IMR-90 (cell line): ENCODE results near the gene ARHGAP10. TPM values are rescaled to one million over a fixed set of nuclear protein-coding genes. Genes with fewer than 3 reads are reported as not detected.

Source experiments
- ATAC-seq: fragments of 200-7000 bp; cut with Tn5 transposase; 2 replicates; pipeline ENCODE4 v1.9.1; 2020; ENCODE audit warnings: low read depth, mild to moderate bottlenecking, moderate library complexity
- BruUV-seq: library from RNA; stranded (reverse); fragments of 400-500 nt; replicated peaks from 2 replicates; lab custom pipeline; 2021; lab: Mats Ljungman, UMichigan
- CTCF ChIA-PET: fragments of 300-600 bp; formaldehyde crosslinking; extraction: SDS; loops from one replicate; lab custom pipeline; 2021; ENCODE audit warnings: antibody characterized with exemption; lab: Yijun Ruan, JAX
- POLR2A ChIA-PET: fragments of 300-600 bp; sonication (Branson Sonifier 250); formaldehyde crosslinking; loops from one replicate; lab custom pipeline; 2022; ENCODE audit warnings: antibody characterized with exemption; ENCODE audit not compliant: unreplicated experiment; lab: Charles Lee
- DNase-seq: peaks from one replicate; pipeline ENCODE4 v3.0.0; 2013
- H2AFZ ChIP-seq: replicated peaks from 2 replicates; pipeline ENCODE3; 2013; ENCODE audit warnings: low read length, mild to moderate bottlenecking; ENCODE audit not compliant: poor library complexity
- H2AK5ac ChIP-seq: 2 replicates; pipeline ENCODE4 v1.6.1; 2013; ENCODE audit warnings: low read depth, low read length, inconsistent platforms
- H2AK9ac ChIP-seq: replicated peaks from 2 replicates; pipeline ENCODE3; 2013; ENCODE audit warnings: mild to moderate bottlenecking, low read depth, low read length, moderate library complexity; ENCODE audit not compliant: poor library complexity
- H2BK120ac ChIP-seq: 2 replicates; pipeline ENCODE4 v1.6.1; 2013; ENCODE audit warnings: low read depth, low read length, inconsistent platforms
- H2BK15ac ChIP-seq: 3 replicates; pipeline ENCODE4 v1.6.1; 2013; ENCODE audit warnings: low read depth, low read length, inconsistent platforms
- H2BK20ac ChIP-seq: 2 replicates; pipeline ENCODE4 v1.6.1; 2013; ENCODE audit warnings: low read depth, mild to moderate bottlenecking, inconsistent platforms, low read length, moderate library complexity
- H2BK5ac ChIP-seq: 2 replicates; pipeline ENCODE4 v1.6.1; 2013; ENCODE audit warnings: mild to moderate bottlenecking, low read depth, low read length, inconsistent platforms; ENCODE audit not compliant: poor library complexity, severe bottlenecking
- H3K14ac ChIP-seq: replicated peaks from 2 replicates; pipeline ENCODE4 v1.6.1; 2013; ENCODE audit warnings: low read depth, low read length, inconsistent platforms
- H3K18ac ChIP-seq: 2 replicates; pipeline ENCODE4 v1.6.1; 2013; ENCODE audit warnings: low read depth, low read length, control low read depth
- H3K23ac ChIP-seq: 2 replicates; pipeline ENCODE4 v1.6.1; 2013; ENCODE audit warnings: low read depth, low read length, inconsistent platforms
- H3K27ac ChIP-seq: 2 replicates; pipeline ENCODE4 v1.5.1; 2013; ENCODE audit warnings: mild to moderate bottlenecking, control low read depth, low read length; ENCODE audit not compliant: insufficient read depth
- H3K27me3 ChIP-seq: 2 replicates; pipeline ENCODE4 v1.6.1; 2013; ENCODE audit warnings: low read length; ENCODE audit not compliant: control insufficient read depth, insufficient read depth
- H3K36me3 ChIP-seq: 2 replicates; pipeline ENCODE4 v1.6.1; 2013; ENCODE audit warnings: low read length, mixed read lengths; ENCODE audit not compliant: control insufficient read depth, insufficient read depth
- H3K4ac ChIP-seq: 2 replicates; pipeline ENCODE4 v1.6.1; 2013; ENCODE audit warnings: low read depth, low read length, inconsistent platforms
- H3K4me1 ChIP-seq: 2 replicates; pipeline ENCODE4 v1.6.1; 2013; ENCODE audit warnings: low read length, mixed read lengths; ENCODE audit not compliant: control insufficient read depth, insufficient read depth
- H3K4me2 ChIP-seq: 2 replicates; pipeline ENCODE4 v1.6.1; 2013; ENCODE audit warnings: low read depth, mild to moderate bottlenecking, control low read depth, low read length, moderate library complexity
- H3K4me3 ChIP-seq: 2 replicates; pipeline ENCODE4 v1.5.1; 2013; ENCODE audit warnings: low read depth, mild to moderate bottlenecking, control low read depth, low read length, moderate library complexity; ENCODE audit not compliant: insufficient read depth
- H3K56ac ChIP-seq: 2 replicates; pipeline ENCODE4 v1.6.1; 2013; ENCODE audit warnings: low read length, inconsistent platforms; ENCODE audit not compliant: insufficient read depth; ENCODE audit errors: extremely low read depth
- H3K79me1 ChIP-seq, 2 experiments: 2 replicates each; pipeline ENCODE4 v1.6.1; 2013; ENCODE audit warnings: low read length in 2 of 2, inconsistent platforms in 1 of 2, low read depth in 1 of 2
- H3K9ac ChIP-seq: 2 replicates; pipeline ENCODE4 v1.6.1; 2013; ENCODE audit warnings: low read depth, low read length, control low read depth
- H3K9me1 ChIP-seq: 2 replicates; pipeline ENCODE4 v1.6.1; 2013; ENCODE audit warnings: low read length, inconsistent platforms; ENCODE audit not compliant: insufficient read depth
- H3K9me3 ChIP-seq: 2 replicates; pipeline ENCODE4 v1.6.1; 2013; ENCODE audit warnings: low read length; ENCODE audit not compliant: control insufficient read depth, insufficient read depth
- H4K20me1 ChIP-seq: 2 replicates; pipeline ENCODE4 v1.6.1; 2013; ENCODE audit warnings: low read length, inconsistent platforms; ENCODE audit not compliant: insufficient read depth
- H4K5ac ChIP-seq: 2 replicates; pipeline ENCODE4 v1.6.1; 2013; ENCODE audit warnings: mild to moderate bottlenecking, low read depth, low read length, control low read depth
- H4K8ac ChIP-seq, 2 experiments: 2 replicates each; pipeline ENCODE4 v1.6.1; 2013; ENCODE audit warnings: low read depth in 2 of 2, low read length in 2 of 2, control low read depth in 1 of 2, inconsistent platforms in 1 of 2
- H4K91ac ChIP-seq: 2 replicates; pipeline ENCODE4 v1.6.1; 2013; ENCODE audit warnings: low read depth, low read length, inconsistent platforms; ENCODE audit not compliant: insufficient read depth
- BHLHE40 ChIP-seq: fragments of 150-350 bp; IDR thresholded peaks from 2 replicates; pipeline ENCODE4 v1.6.1; 2016; ENCODE audit warnings: mild to moderate bottlenecking, low read depth, low read length
- CEBPB ChIP-seq: IDR thresholded peaks from 2 replicates; pipeline ENCODE4 v1.6.1; 2012; ENCODE audit warnings: low read depth, low read length, improper control_type of control experiment
- CHD1 ChIP-seq: IDR thresholded peaks from 2 replicates; pipeline ENCODE4 v1.6.1; 2012; ENCODE audit warnings: low read depth, low read length, improper control_type of control experiment
- CTCF ChIP-seq: conservative IDR thresholded peaks from 2 replicates; pipeline ENCODE4 v1.5.1; 2012; ENCODE audit warnings: mild to moderate bottlenecking, low read depth, low read length, improper control_type of control experiment
- ELK1 ChIP-seq: fragments of 150-350 bp; IDR thresholded peaks from 2 replicates; pipeline ENCODE4 v1.6.1; 2016; ENCODE audit warnings: low read depth, mild to moderate bottlenecking, low read length, moderate library complexity, borderline replicate concordance
- FOS ChIP-seq: fragments of 150-350 bp; IDR thresholded peaks from 2 replicates; pipeline ENCODE4 v1.6.1; 2016; ENCODE audit warnings: low read depth, low read length
- MAFK ChIP-seq: IDR thresholded peaks from 2 replicates; pipeline ENCODE4 v1.6.1; 2012; ENCODE audit warnings: low read depth, low read length, improper control_type of control experiment
- MAZ ChIP-seq: IDR thresholded peaks from 2 replicates; pipeline ENCODE4 v1.6.1; 2012; ENCODE audit warnings: low read depth, mild to moderate bottlenecking, low read length, improper control_type of control experiment, moderate library complexity, borderline replicate concordance
- NFE2L2 ChIP-seq: fragments of 150-350 bp; IDR thresholded peaks from 2 replicates; pipeline ENCODE4 v1.6.1; 2016; ENCODE audit warnings: low read depth, mild to moderate bottlenecking, low read length
- POLR2A ChIP-seq: IDR thresholded peaks from 2 replicates; pipeline ENCODE4 v1.6.1; 2012; ENCODE audit warnings: mild to moderate bottlenecking, low read depth, low read length
- RAD21 ChIP-seq: IDR thresholded peaks from 2 replicates; pipeline ENCODE4 v1.6.1; 2012; ENCODE audit warnings: low read length, improper control_type of control experiment
- RCOR1 ChIP-seq: IDR thresholded peaks from 2 replicates; pipeline ENCODE4 v1.6.1; 2012; ENCODE audit warnings: mild to moderate bottlenecking, low read length, improper control_type of control experiment; ENCODE audit not compliant: insufficient replicate concordance
- RFX5 ChIP-seq: IDR thresholded peaks from 2 replicates; pipeline ENCODE4 v1.8.0; 2012; ENCODE audit warnings: low read depth, mild to moderate bottlenecking, low read length, moderate library complexity
- USF2 ChIP-seq: fragments of 150-350 bp; IDR thresholded peaks from 2 replicates; pipeline ENCODE4 v1.6.1; 2017; ENCODE audit warnings: mild to moderate bottlenecking, antibody characterized with exemption, low read length, low read depth
- WGBS, 2 experiments: methylation state at CpG; one replicate each; pipeline versions ENCODE4 v1.1.5 to v1.1.7; 2013; ENCODE audit warnings: missing lambda C conversion rate in 2 of 2; ENCODE audit not compliant: insufficient read length in 1 of 2; ENCODE audit errors: extremely low coverage in 2 of 2; 5-methylcytosine and 5-hydroxymethylcytosine counted together
- dilution Hi-C: fragments of 300-500 bp; cut with HindIII; formaldehyde crosslinking; loops from one replicate; pipeline ENCODE4 v1.14.3; 2018; ENCODE audit warnings: low sequenced_read_pairs; ENCODE audit not compliant: unreplicated experiment
- in situ Hi-C: fragments of 300-500 bp; cut with MboI; formaldehyde crosslinking; loops from 3 replicates; pipeline ENCODE4 v1.14.3; 2019; ENCODE audit warnings: low sequenced_read_pairs, inconsistent platforms, mixed read lengths
- intact Hi-C: fragments of 100-400 bp; cut with micrococcal nuclease; formaldehyde crosslinking; loops from 2 replicates; pipeline ENCODE4 v1.10.0; 2022
- polyA plus RNA-seq, 3 experiments: library from polyadenylated mRNA; depleted of rRNA; stranded (reverse); fragments of >200 nt; gene quantifications; 2 replicates each; pipeline ENCODE4 v1.2.3, GENCODE V29; 2012; ENCODE audit warnings: low replicate concordance in 1 of 3
- total RNA-seq: library from RNA; depleted of rRNA; stranded (reverse); fragments of >200 nt; gene quantifications from 2 replicates; pipeline ENCODE4 v1.2.3, GENCODE V29; 2012

ARHGAP10 gene
- total and polyA plus RNA-seq, 2 of the 4 experiments (the other 2 are of a cell fraction) = 27.1 to 29.4 TPM

- no peak overlapping the region for H4K91ac ChIP-seq
- ATAC-seq (no peak), DNase-seq (no peak)
- WGBS, 2 experiments = 93% methylated on average over 3 of the region's 9 CpGs; no CpG with 5 or more reads in 1 of the 2 experiments
- ChIA-PET POLR2A (no interaction called here), CTCF (interaction anchor here (0.8 kb wide), 1 partner anchor 11 kb away, joined by 3 read pairs; no protein-coding TSS in a partner anchor)
- no peak overlapping the region for H2BK5ac ChIP-seq
- no peak overlapping the region for H3K23ac ChIP-seq
- H3K27ac ChIP-seq = no peak overlapping the region
- peaks cover 21 to 60% of the 10 kb centered on the region in 2 experiments for H3K79me1 ChIP-seq
- no peaks in the 10 kb centered on the region for H3K9me3 ChIP-seq
- H4K20me1 ChIP-seq = no peaks in the 10 kb centered on the region
- no peak overlapping the region for H3K9ac ChIP-seq
- TF ChIP-seq CEBPB (no peak), USF2 (no peak), ELK1 (no peak), NFE2L2 (no peak), RFX5 (no peak), POLR2A (no peak), BHLHE40 (no peak), MAZ (no peak), RCOR1 (no peak), CHD1 (no peak), MAFK (no peak), CTCF (no peak), FOS (no peak), RAD21 (no peak)
- no peak overlapping the region for H2BK15ac ChIP-seq
- no TSS peak for BruUV-seq
- no peak overlapping the region for H4K5ac ChIP-seq
- H3K9me1 ChIP-seq = peaks cover 22% of the 10 kb centered on the region
- H2BK20ac ChIP-seq = no peak overlapping the region
- H4K8ac ChIP-seq = no peak overlapping the region
- no peak overlapping the region for H2AK5ac ChIP-seq
- H3K14ac ChIP-seq = no peak overlapping the region
- no peak overlapping the region for H3K4me3 ChIP-seq
- no peak overlapping the region for H2AK9ac ChIP-seq
- H3K4me1 ChIP-seq = peaks cover 8% of the 10 kb centered on the region; the same call in 1 of the 2 replicates
- peaks cover 11% of the 10 kb centered on the region for H3K36me3 ChIP-seq
- intact Hi-C loops (no loop called here), in situ Hi-C loops (no loop called here), dilution Hi-C loops (no loop called here)
- no peak overlapping the region for H3K18ac ChIP-seq
- no peak overlapping the region for H2AFZ ChIP-seq
- H3K4me2 ChIP-seq = no peak overlapping the region
- H3K27me3 ChIP-seq = no peaks in the 10 kb centered on the region
- H3K4ac ChIP-seq = no peak overlapping the region
- H3K56ac ChIP-seq = no peak overlapping the region
- H2BK120ac ChIP-seq = no peak overlapping the region
Measured at GRCh38 chr4:148064451-148064850, 332.6 kb downstream of the ARHGAP10 start.
